ACHN (cell line): ENCODE results near the gene GRIN3B.

Experiments used
- DNase-seq: peaks from one replicate; pipeline ENCODE4 v3.0.0-alpha.2; 2015
- in situ Hi-C: cut with HindIII; loops from 2 replicates; pipeline ENCODE4 v1.10.0; 2017; ENCODE audit warnings: low sequenced_read_pairs, low pct_ligation_motif_present, low pct_unique_long_range_greater_than_20kb

Gene GRIN3B

DNA sequence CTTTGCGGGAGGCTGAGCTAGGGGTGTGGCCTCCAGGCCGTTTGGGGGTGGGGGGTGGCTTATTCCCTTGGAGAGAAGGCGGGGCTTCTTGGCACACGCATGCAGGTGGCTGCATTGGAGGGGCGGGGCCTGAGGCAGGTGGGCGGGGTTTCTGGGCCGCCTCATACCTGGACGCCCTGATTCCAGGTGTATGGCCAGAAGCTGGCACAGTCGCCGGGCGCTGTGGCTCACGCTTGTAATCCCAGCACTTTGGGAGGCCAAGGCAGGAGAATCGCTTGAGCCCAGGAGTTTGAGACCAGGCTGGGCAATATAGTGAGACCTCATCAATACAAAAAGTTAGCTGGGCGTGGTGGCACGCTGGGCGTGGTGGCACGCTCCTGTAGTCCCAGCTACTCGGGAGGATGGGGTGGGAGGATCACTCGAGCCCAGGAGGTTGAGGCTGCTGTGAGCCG, 47.5 kb downstream of the GRIN3B start:
- in situ Hi-C loops = no loop called here
- no peak for DNase-seq

DNA sequence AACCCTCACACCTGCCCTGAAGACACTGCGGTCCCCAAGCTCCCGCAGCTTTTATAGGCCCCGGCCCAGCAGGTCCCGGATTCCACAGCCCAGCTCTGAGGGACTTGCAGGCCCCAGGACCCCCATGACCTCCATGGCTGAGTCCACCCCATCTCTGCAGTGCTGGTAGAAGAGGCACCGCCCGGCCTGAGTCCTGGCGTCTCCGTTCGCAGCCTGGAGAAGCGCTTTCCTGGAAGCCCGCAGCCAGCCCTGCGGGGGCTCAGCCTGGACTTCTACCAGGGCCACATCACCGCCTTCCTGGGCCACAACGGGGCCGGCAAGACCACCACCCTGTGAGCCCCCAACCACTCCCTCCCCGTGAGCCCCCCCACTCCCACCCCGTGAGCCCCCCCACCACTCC, 48.9 kb downstream of the GRIN3B start:
- in situ Hi-C loops = no loop called here
- no peak for DNase-seq

DNA sequence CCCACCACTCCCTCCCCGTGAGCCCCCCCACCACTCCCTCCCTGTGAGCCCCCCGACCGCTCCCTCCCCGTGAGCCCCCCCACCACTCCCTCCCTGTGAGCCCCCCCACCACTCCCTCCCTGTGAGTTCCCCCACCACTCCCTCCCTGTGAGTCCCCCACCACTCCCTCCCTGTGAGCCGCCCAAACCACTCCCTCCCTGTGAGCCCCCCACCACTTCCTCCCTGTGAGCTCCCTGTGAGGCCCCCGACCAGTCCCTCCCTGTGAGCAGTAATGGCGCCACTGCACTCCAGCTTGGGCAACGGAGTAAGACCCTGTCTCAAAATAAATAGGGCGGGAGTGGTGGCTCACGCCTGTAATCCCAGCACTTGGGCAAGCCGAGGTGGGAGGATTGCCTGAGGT, 49.6 kb downstream of the GRIN3B start:
- DNase-seq = no peak
- in situ Hi-C loops = no loop called here

DNA sequence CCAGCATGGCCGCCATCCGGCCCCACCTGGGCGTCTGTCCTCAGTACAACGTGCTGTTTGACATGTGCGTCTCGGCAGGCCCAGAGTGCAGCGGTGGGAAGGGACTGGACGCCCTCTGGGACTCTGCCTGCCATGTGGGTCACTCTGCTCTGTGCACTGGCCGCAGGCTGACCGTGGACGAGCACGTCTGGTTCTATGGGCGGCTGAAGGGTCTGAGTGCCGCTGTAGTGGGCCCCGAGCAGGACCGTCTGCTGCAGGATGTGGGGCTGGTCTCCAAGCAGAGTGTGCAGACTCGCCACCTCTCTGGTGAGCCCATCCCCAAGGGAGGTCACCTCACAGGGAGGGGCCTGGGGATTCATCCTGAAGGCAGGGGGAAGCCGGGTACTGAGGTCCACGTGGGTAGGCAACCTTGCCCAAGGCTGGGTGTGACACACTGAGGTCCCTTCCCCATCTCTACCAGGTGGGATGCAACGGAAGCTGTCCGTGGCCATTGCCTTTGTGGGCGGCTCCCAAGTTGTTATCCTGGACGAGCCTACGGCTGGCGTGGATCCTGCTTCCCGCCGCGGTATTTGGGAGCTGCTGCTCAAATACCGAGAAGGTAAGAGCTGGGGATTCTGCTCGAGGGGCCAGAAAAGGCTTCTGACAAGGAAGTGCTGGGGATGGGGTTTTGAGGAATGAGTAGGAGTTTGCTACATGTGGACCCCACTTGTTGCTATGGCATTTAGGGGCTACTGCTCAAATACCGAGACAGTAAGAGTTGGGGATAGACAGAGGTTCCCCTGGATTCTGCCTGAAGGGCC, 51.0 kb downstream of the GRIN3B start:
- in situ Hi-C loops = no loop called here
- DNase-seq = no peak

DNA sequence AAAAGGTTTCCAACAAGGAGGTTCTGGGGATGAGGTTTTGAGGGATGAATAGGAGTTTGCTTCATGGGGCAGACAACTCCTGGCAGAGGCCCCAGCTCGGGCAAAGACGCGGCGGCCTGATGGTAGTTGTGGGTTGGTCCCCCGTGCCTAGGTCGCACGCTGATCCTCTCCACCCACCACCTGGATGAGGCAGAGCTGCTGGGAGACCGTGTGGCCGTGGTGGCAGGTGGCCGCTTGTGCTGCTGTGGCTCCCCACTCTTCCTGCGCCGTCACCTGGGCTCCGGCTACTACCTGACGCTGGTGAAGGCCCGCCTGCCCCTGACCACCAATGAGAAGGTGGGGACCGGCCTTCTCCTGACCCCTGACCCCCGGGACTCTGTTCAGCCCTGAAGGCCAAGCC, 51.6 kb downstream of the GRIN3B start:
- no peak for DNase-seq
- in situ Hi-C loops = no loop called here

DNA sequence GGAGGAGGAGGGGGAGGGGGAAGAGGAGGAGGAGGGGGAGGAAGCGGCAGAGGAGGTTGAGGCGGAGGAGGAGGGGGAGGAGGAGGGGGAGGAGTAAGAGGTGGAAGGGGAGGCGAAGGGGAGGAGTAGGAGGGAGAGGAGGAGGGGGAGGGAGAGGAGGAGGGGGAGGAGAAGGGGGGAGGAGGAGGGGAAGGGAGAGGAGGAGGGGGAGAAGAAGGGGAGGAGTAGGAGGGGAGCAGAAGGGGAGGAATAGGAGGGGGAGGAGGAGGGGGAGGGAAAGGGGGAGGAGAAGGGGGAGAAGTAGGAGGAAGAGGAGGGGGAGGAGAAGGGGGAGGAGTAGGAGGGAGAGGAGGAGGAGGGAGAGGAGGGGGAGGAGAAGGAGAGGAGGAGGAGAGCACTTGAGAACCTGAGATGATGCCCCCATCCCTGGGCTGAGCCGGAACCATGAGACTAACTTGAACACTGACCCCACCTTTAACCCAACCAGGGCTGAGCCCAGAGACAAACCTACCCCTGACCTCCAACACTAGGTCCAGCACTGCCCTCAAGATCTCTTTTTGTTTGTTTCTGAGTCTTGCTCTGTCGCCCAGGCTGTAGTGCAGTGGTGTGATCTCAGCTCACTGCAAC, 52.2 kb downstream of the GRIN3B start:
- in situ Hi-C loops = no loop called here
- DNase-seq = no peak

DNA sequence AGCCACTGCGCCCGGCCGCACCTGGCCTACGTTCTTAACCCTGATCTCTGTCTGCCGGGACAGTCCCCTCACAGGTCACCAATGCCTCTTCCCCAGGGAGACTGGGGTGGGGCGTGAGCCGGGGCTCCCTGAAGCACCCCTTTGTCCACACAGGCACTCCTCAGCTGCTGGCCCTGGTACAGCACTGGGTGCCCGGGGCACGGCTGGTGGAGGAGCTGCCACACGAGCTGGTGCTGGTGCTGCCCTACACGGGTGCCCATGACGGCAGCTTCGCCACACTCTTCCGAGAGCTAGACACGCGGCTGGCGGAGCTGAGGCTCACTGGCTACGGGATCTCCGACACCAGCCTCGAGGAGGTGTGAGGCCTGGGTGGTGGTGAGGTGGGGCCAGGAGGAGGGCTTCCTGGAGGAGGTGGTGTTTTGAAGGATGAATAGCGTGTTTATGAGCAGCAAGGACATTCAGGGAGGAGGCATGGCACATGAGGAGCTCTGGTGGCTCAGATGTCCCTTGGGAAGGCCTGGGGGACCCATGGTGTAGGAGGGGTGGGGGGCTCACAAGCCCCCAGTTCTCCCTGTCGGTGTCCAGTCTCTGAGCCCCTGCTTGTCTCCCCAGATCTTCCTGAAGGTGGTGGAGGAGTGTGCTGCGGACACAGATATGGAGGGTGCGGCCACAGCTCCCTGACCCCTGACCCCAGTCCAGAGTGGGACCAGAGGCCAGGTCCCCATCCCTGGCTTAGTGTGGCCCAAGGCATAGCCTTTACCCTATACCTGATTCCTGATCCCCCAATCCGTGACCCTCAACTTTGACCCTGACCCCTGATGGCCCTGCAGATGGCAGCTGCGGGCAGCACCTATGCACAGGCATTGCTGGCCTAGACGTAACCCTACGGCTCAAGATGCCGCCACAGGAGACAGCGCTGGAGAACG, 53.2 kb downstream of the GRIN3B start:
- in situ Hi-C loops = no loop called here
- no peak for DNase-seq

DNA sequence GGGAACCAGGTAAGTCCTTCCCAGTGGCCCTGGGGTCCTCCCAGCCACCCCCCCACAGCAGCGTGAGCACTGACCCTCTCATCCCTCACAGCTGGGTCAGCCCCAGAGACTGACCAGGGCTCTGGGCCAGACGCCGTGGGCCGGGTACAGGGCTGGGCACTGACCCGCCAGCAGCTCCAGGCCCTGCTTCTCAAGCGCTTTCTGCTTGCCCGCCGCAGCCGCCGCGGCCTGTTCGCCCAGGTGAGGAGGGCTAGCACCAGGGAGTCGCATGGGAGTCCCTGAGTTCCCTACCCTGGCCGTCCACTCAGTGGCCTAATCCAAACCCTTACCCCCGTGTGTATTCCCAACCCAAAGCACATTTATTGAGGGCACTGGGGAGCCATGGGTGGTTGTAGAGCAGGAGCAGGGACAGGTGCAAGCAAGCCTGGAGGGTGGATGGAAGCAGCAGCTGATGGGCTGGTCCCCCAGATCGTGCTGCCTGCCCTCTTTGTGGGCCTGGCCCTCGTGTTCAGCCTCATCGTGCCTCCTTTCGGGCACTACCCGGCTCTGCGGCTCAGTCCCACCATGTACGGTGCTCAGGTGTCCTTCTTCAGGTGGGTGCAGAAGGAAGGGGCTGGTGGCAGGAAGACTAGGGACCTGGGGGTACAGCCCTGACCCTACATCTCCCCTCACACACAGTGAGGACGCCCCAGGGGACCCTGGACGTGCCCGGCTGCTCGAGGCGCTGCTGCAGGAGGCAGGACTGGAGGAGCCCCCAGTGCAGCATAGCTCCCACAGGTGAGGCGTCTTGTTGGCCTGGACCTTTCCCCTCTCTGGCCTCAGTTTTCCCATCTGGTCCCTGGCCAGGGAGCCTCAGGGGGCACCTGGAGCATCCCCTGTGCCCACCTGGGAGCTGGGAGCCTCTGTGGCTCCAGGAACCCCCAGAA, 54.1 kb downstream of the GRIN3B start:
- in situ Hi-C loops = no loop called here
- DNase-seq = no peak

DNA sequence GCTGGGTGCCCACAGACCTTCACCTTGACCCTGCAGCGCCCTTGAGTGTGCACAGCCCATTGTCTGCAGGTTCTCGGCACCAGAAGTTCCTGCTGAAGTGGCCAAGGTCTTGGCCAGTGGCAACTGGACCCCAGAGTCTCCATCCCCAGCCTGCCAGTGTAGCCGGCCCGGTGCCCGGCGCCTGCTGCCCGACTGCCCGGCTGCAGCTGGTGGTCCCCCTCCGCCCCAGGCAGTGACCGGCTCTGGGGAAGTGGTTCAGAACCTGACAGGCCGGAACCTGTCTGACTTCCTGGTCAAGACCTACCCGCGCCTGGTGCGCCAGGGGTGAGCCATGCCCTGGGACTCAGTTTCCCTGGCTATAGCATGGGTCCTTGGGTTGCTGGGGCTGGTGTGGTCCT, 54.8 kb downstream of the GRIN3B start:
- in situ Hi-C loops = no loop called here
- DNase-seq = no peak

DNA sequence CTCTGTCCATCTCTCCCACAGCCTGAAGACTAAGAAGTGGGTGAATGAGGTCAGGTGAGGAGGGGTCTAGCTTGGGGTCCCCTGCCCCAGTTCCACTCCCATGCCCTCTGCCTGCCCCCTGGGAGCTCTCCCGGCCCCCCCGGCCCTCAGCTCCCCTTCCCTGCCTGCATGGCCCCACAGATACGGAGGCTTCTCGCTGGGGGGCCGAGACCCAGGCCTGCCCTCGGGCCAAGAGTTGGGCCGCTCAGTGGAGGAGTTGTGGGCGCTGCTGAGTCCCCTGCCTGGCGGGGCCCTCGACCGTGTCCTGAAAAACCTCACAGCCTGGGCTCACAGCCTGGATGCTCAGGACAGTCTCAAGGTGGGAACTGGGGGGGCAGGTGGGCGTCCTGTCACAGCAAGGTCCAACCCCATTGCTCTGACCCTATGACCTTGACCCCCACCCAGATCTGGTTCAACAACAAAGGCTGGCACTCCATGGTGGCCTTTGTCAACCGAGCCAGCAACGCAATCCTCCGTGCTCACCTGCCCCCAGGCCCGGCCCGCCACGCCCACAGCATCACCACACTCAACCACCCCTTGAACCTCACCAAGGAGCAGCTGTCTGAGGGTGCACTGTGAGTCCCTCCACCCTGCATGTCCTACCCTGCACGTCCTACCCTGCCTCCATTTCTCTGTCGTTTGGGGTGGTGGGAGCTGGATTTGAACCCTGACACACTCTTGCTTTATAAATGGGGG, 55.8 kb downstream of the GRIN3B start:
- in situ Hi-C loops = no loop called here
- no peak for DNase-seq

DNA sequence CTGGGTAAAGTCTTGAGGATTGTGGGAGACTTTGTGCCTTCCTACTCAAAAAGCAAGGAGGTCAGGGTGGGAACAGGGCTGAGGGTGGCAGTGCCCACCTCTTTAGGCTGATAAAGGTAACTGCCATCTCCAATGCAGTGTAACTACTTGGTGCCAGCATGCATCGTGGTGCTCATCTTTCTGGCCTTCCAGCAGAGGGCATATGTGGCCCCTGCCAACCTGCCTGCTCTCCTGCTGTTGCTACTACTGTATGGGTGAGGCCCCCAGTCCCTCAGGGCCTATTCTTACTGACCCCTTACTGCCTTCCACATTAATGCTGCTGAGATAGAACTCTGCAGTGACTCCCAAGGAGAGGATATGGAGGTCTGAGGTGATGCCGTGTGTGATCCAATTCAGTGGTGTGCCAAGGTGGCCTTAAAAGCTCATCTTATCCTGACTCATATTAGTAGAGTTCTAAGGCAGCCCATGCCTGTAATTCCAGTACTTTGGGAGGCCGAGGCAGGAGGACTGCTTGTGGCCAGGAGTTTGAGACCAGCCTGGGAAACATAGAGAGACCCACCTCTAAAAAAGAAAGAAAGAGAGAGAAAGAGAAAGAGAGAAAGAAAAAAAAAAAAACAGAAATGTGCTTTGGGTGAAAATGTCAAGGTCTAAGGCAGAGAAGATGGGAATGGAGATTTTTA, 57.1 kb downstream of the GRIN3B start:
- DNase-seq = peak; percentile 55
- in situ Hi-C loops = no loop called here

DNA sequence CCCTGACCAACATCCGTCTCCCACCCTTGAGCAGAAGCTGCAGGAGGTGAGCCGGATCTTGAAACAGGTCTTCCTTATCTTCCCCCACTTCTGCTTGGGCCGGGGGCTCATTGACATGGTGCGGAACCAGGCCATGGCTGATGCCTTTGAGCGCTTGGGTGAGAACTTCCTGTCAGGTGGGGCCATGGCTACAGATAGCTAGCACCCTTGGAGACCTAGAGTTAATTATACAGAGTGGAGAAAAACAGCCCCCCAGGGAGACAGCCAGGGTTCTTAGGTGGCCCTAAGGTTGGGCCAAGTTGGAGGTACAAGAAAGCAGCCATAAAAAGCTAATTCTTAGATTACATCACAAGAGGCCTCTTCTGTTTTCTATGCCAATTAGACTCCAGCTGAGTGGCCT, 57.9 kb downstream of the GRIN3B start:
- in situ Hi-C loops = no loop called here
- DNase-seq = no peak
